ENCODE data around the gene SLCO2B1.

Gene SLCO2B1

DNA sequence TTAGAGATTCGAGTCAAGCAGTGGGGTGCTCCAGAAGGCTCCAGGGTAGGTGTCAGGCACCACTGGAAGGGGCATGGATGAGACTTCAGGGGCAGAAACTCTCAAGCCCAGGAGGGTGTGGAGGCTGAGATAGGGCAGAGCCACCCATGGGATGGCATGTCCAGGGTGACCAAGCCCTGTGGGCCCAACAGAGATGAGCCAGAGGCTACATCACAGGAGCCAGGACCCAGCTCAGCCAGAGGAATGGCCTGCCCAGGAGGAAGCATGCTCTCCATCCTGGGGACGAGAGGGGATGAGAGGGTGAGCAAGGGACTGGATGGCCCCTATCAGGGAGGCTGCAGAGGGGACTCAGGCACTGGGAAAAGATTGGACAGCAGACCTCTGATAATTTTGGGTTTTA is 42.8 kb downstream of the SLCO2B1 start:
- no peak for DNase-seq (ENCODE audit: low read depth)

DNA sequence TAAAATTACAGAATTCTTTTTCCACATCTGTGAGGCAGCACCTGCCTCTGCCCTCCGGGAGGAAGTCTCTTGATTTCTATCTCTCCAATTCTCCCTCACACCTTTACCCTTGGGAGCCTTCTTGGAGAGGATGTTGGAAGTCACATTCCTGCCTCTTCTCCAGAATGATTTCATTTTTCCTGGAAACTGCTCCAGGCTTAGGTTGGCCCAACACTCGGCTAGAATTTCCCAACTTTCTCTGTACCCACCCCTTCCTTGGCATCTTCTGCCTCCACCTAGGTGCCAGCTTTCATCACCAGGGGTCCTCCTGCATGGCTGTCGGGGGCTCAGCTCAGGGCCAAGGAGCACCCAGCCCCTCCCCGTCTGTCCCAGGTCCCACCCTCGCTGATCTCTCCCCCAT is 43.2 kb downstream of the SLCO2B1 start:
- DNase-seq (ENCODE audit: low read depth) = no peak

DNA sequence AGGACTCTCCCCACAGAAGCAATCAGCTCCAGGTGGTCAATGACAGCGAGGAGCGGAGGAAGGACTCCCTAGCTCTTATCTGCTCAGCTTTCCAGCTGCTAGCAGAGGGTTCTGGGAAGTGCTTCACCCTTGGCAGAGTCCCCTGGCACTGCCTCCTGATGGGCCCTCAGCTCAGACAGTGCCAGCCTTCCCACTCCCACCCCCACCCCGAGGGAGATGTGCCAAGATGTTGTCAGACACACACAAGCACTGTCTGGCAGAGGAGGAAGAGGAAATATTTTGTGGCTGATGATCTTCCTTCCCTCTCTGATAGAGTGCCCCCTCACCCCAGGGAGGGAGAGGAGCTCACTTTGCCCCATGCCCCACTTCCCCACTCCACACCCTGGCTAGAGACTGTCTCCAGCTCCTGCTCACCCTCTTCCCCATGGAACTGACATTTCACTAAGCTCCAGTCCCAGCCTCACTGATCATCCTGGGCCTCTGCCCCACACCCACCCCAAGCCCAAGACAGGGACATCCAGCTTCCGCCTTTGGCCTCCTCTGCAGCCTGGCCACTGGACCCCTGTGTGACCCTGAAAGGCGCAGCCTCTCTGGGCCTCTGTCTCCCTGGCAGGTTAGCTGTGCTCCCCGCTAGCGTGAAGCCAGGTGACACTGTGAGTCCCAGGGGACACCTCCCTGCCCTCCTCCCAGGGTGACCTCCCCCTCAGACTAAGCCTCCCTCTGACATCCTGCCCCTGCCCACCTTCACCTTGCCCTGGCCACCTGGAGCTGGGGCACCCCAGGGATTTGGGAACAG is 44.5 kb downstream of the SLCO2B1 start:
- no peak for DNase-seq (ENCODE audit: low read depth)

DNA sequence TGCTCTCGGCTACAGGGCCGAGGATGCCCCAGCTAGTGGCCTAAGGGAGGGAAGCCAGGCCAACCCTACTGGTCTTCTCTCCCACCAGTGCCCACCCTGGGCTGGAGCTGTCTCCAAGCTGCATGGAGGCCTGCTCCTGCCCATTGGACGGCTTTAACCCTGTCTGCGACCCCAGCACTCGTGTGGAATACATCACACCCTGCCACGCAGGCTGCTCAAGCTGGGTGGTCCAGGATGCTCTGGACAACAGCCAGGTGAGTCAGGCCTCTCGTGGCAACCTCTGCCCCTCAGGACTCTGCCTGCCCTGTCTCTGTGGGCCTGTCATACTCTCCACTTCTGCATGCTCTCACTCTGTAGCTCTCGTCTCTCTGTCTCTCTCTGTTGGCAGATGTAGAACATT is 45.5 kb downstream of the SLCO2B1 start:
- no peak for DNase-seq (ENCODE audit: low read depth)

DNA sequence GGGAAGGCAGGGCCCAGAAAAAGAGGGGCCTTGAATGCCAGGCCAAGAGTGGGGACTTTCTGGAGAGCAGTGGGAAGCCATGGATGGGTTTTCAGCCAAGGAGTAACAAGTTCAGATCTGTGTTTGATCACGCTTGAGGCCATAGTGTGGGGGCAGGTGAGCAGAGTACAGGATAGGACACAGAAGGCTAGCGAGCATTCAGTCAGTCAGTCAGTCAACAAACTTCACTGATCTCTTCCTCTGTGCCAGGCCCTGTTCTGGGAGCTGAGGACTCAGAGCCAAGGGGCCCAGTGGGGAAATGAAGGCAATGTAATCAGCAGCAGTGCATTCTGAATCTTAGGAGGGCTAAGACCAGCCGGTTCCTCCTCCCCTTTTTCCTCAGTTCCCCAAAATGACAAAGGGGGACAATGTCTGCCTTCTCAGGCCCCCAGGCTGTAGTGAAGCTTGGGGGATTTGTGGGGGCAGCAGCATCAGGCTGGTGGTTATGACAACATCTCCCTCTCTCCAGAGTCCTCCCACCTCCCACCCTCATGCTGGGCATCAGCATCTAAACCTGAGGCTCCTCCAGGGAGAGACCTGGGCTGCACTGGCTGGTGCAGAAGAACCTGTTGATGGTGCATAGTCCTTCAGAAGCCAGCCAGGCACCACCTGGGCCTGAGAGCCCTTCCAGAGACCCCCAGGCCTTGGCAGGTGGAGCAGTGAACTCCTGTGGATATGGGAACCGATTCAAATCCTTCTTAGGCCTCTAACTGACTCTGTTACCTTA is 46.8 kb downstream of the SLCO2B1 start:
- no peak for DNase-seq (ENCODE audit: low read depth)

DNA sequence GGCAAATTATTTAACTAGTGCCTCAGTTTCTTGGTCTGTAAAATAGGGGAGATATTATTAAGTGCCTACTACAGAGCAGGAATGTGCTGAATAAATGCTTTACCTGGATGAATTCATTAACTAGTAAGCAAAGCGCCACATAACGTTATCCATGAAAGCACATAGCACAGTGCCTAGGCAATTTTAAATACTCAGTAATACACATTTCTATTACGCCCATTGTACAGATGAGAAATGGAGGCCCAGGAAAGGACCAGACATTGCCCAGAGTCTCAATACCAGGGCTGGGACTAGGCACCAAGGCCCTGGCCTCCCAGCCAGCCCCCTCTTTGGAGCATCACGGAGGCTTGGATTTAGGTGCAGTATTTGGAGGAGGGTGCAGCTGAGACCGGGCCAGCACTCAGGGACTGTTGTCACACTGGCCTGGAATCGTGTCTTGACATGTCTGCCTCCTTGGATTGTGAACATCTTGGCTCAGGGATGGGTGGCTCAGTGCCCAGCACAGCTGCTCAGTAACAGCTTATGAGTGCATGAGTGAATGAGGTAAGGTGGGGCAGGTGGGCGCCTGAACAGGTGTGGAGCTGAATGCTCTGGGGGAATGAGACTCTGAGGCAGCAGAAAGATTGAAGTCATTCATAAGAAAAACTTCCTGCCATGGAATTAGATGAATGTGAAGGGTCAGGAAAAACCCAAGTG is 47.5 kb downstream of the SLCO2B1 start:
- DNase-seq (ENCODE audit: low read depth) = no peak

DNA sequence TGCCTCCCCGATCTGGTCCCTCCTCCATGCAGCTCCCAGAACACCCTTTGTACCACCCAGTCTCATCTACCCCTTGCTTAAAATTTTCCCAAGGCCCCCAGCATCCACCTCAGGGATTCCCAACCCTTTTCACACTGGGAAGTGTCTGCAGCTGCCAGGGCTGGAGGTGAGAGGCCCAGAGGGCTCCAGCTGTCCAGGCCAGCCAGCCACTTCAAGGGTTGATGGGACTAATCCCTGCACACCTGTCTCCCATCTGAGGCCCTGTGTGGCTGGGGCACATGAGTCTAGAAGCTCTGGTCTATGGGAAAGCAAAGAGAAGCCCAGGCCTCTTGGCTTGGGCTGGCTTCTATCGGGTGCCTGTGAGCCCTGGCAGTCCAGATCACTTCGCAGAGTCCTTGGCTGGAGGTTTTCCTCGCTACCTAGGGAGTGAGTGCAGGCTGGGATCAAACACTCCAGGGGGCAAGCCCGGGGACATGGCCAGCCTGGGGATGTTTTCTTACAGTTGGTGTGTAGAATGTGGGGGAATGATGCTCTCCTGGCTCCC is 48.6 kb downstream of the SLCO2B1 start:
- DNase-seq (ENCODE audit: low read depth) = no peak

DNA sequence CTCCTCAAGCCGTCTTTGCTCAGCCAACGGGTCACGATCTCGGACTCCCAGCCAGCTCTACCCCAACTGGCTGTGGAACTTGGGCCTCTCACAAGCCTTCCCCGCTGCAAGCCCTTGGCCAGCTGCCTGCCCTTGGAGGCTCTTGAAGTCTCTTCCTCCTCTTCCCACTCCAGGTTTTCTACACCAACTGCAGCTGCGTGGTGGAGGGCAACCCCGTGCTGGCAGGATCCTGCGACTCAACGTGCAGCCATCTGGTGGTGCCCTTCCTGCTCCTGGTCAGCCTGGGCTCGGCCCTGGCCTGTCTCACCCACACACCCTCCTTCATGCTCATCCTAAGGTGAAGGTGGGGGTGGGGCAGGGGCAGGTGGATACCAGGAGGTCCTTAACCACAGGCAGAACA is 49.1 kb downstream of the SLCO2B1 start:
- DNase-seq (ENCODE audit: low read depth) = no peak

DNA sequence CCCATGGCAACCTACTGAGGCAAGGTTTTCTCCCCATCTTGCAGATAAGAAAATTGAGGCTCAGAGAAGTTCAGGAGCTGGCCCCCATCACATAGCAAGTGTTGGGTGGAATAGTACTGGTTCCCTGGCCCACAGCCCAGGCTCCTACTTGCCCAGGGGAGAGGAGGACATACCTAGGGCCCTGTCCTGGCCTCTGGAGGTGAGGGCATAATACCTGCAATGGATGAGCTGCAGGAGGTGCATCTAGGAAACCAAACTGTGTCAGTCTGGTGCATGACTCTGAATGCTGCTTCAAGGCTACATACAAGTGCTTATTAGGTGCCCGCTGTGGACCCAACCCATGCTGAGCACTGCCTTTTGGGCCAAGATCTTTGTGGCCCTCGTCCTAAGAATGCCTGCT is 49.6 kb downstream of the SLCO2B1 start:
- DNase-seq (ENCODE audit: low read depth) = no peak

DNA sequence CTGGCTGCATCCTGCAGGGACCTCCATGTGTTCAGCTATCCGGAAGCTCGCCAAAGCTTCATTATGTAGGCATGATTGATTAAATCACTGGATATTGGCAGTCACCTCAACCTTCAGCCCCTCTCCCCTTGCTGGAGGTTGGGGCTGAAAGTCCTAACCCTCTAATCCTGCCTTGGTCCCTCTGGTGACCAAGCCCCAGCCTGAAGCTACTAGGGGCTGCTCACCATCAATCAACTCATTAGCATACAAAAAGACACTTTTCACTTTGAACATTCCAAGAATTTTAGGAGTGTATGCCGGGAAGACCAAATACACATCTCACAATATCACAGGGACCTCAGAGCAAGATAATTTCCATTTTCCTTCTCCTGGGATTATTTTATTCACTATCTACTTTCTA is 50.9 kb downstream of the SLCO2B1 start:
- DNase-seq (ENCODE audit: low read depth) = no peak

DNA sequence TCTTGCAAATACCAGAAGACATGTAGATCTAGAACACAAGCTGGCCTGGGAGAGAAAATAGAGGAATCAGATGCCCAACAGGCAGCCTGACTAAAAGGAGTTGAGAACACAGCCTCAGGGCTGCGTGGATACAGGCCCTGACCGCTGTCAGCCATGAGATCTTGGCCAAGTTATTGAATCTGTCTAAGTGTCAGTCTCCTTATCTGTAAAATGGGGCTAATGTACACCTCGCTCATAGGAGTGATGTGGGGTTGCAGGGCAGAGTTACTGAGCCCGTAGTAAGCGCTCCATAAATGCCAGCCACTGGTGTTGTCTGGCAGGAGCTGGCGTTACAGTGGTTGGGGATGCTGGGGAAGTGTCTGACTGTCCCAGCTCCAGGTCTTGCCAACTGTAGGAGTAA is 51.3 kb downstream of the SLCO2B1 start:
- DNase-seq (ENCODE audit: low read depth) = no peak

DNA sequence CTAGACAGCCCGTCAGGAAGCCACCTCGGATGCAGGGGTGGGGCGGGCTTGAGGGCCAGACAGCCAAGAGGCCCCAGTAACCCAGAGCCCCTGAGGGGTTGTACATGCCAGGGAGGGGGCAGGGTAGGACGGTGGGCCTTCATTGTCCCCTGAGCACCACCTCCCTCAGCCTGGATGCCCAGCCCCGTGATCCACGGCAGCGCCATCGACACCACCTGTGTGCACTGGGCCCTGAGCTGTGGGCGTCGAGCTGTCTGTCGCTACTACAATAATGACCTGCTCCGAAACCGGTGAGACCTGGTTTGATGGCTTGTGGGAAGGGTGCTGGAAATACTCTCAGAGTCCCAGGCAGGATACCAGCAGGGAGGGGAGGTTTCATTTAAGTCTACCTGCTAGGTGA is 52.2 kb downstream of the SLCO2B1 start:
- DNase-seq (ENCODE audit: low read depth) = no peak

DNA sequence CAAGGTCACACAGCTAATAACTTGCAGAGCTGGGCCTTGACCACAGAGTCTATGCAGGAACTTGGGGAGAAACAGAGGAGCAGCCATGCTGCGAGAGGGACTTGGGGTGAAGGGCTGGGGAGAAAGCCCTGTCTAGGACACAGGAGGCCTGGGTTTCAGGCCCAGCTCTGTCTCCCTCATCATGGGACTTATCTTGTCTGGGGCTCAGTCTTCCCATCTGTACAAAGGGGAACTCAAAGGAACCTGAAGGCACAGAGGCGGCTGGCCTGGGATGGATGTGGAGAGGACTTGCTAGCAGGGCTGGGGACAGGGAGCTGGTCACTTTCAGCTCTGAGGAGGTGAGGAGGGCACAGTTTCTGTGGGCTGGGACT is 52.7 kb downstream of the SLCO2B1 start:
- no peak for DNase-seq (ENCODE audit: low read depth)

DNA sequence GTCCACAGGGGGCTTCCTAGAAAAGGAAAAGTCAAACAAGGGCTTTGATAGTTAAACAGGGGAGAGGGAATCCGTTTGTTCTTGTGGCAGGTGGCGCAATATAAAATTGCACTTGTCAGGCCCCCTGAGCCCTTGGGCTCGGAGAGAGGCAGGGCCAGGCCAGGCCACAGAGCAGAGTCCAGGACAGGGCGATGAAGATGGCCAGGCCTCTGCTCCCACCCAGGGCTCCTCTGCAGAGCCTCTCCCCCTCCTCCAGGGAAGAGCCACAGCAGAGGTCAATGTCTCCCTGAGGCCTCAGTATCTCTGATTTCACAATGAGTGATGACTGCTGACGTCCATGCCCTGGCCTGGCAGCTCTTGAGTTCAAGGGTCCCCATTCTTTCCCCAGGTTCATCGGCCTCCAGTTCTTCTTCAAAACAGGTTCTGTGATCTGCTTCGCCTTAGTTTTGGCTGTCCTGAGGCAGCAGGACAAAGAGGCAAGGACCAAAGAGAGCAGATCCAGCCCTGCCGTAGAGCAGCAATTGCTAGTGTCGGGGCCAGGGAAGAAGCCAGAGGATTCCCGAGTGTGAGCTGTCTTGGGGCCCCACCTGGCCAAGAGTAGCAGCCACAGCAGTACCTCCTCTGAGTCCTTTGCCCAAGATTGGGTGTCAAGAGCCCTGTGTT is 53.2 kb downstream of the SLCO2B1 start:
- no peak for DNase-seq (ENCODE audit: low read depth)

DNA sequence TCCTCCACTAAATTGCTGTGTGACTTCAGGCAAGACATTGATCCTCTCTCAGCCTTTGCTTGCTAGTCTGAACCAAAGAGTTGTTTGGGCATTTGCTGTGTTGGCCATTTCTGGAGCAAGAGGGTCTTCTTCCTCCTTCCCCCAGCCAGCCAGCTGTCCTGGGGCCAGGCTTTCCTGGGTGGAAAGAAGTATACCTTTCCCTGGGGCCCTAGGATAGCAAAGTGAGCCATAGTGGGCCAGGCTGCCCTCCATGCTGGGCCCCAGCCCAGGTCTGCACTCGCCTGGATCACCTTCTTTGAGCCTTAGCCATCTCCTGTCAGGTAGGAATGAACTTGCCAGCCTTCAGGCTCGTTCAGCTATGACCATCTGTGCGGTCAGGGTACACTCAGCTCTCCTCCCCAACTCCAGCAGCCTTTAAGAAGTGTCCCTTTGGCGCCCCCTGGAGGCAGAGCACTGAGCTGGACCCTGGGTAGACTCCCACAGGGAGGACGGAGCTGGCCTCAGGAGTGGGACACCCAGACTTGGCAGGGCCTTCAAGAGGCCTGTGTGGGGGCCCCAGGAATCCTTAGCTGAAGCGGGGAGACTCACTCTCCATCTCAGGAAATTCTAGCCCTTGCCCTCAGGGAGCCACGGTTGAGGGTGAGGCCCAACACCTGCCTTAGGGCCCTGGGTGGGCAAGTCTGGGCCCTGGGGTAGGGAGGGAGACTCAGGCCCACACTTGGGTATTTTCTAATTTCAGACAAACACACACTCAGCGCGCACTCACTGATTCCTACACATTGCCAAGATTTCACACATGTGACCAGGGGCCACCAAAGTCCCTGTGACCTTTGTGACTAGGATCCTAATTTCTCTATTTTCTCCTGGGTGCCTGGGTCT is 54.0 kb downstream of the SLCO2B1 start:
- DNase-seq (ENCODE audit: low read depth) = peak; percentile 66

DNA sequence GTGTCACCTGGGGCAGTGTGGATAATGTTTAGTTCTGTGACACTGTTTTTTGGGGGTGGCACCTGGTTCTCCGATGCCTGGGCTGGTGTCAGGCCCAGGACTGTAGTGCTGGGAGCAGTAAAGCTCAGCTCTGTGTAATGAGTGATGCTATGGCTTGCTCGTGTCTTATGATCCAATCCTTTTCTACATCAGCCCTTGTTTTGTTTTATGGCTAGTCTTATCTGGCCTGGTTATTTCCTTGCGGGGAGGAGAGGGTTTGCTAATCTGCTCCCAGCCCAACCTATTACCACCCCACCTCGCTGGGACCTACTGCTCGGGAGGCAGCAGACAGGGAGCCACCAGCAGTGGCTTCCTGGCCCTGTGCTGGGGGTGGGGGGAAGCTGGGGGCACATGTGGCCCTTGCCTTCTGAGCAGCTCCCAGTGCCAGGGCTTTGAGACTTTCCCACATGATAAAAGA is 54.7 kb downstream of the SLCO2B1 start:
- DNase-seq (ENCODE audit: low read depth) = no peak

DNA sequence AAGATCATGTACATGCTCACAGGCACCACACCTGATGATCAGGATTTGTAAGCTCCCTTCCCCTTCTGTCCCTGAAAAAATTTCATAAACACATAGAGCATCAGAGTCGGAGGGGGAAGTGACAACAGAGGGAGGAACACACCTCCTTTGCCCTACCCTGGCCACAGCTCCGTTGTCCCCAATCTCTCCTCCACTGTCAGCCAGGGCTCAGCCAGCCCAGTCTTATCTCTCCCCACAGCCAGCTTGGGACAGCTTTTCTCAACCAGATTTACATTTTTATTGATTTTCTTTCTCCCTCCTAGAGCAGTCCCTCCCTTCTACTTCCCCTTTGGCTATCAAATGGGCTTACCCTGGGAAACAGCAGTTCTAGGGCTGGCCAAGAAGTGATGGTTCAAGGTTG is 57.5 kb downstream of the SLCO2B1 start:
- no peak for DNase-seq (ENCODE audit: low read depth)

DNA sequence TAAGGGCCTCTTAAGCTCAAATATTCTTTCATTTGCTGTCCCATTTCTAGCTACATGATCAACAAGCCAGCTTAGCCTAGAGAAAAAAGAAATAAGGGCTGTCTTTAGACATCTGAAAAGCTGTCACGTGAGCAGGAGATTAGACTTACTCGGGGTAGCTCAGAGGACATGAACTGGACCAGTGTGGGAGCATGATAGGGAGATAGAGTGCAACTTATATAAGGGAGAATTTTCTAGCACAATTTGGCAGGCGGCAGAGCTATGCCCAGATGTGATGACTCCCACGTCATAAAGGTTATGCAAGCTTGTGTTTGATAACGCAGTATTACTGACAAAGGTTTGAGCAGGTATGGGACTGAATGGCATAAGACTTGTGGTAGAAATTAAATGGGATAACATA is 61.5 kb downstream of the SLCO2B1 start:
- no peak for DNase-seq (ENCODE audit: low read depth)

DNA sequence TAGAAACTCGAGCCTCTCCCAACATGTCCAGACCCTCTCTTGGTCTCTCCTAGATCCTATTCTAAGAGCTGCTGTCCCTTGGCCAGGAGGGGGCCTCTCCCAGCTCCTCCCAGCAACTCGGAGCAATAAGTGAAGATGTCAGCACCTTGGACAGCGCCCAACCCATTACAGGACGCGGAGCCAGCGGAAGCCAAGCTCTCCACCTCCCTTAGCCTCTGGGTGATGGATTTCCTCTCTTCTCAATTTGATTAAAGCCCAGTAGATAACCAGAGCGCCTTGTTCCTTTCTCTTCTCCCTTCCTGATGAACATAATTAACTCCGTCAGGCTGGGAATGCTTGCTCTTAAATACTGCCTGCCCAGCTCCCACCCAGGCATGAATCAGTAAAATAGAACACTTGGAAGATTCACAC is 63.5 kb downstream of the SLCO2B1 start:
- peak; percentile 55 for DNase-seq (ENCODE audit: low read depth)

DNA sequence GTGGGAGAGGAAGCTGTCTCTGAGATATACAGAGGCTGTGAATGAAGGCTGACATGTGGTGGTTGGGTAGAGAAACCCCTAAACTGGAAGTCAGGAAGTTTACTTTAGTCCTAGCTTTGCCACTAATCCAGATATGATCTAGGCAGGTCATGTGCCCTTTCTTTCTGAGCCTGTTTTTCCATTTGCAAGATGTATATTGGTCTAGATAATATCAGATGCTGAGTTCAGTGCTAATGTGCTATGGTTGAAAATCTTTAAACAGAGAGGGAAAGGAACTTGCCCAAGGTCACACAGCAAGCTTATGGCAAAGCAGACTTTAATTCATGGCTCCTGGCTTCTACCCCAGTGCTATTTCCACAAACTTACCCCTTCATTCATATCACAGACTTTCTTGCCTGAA is 63.9 kb downstream of the SLCO2B1 start:
- no peak for DNase-seq (ENCODE audit: low read depth)

DNA sequence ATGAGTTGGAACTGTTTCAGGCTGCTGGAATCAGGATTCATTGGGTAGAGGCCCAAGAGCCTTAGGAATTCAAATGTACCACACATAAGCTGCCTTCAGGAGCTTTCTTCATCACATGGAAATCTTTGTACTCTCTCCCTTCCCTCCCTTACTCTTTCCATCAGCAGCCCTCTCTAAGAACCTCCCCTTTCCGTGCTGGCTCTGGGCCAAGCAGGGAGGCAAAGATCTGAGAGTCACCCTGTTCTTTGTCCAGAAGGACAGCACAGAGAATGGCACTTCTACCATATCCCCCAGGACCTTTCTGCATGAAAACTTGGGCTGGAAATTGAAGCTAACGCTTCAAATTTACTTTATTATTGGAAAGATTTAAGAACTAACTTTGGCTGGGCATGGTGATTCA is 69.0 kb downstream of the SLCO2B1 start:
- no peak for DNase-seq (ENCODE audit: low read depth)

Data from activated T-helper 1 cell treated with Interleukin-2 at 50 U/mL for 16 hours (primary cell).